ENCODE results near the gene FAM83E. TPM values are rescaled to one million over a fixed set of nuclear protein-coding genes. Genes with fewer than 3 reads are reported as not detected.

FAM83E gene
- total and polyA plus RNA-seq, 10 of the 15 experiments (the other 5 are each of a cell fraction or from before 2014, with no cell fraction given) = 0.14 to 2.5 (median 0.33) TPM; not detected in 4

DNA sequence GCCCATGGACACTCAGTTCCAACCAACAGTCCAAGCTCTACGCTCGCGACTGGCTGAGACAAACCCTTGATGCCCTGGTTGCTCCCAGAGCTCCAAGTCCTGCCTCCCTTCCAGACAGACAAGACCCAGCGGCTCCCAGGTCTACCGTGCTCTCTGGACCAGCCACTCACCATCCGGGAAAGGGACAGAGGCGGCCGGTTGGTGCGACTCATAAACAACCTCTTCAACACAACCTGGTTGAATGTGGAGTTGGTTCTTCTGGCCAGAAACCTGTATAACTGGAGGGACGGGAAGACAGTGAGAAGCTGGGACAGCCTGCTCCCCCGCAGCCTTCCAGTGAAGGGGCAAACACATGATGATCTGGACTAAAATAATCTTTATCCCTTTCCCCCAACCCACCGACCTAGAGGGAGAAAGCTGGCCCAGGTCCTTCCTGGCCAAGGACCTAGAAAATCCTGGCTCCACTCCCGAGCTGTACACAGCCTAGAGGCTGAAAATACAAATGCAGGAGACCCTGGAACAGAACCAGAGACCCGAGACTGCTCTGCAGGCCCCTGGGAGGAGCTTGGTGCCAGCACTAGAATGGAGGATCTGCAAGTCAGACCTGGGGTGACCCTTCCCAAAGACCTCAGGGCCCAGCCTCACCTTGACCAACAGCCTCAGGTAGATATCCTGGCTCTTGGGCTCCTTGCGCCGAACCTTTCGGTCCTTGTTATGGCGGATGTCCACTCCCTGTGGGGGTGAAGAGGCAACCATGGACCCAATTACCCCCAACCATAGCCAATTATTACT is 2.5 kb upstream of the FAM83E start (continued):
- no peak for TF ChIP-seq HDGF (IDR thresholded peaks at IDR 0.05)
- TF ChIP-seq SRF (IDR thresholded peaks at IDR 0.05; ENCODE audit: low read depth in 2 of 2, low read length in 2 of 2) = no peak
- TF ChIP-seq NR2C2 (IDR thresholded peaks at IDR 0.05; ENCODE audit: borderline replicate concordance, control insufficient read depth, insufficient read length, low read depth) = no peak

DNA sequence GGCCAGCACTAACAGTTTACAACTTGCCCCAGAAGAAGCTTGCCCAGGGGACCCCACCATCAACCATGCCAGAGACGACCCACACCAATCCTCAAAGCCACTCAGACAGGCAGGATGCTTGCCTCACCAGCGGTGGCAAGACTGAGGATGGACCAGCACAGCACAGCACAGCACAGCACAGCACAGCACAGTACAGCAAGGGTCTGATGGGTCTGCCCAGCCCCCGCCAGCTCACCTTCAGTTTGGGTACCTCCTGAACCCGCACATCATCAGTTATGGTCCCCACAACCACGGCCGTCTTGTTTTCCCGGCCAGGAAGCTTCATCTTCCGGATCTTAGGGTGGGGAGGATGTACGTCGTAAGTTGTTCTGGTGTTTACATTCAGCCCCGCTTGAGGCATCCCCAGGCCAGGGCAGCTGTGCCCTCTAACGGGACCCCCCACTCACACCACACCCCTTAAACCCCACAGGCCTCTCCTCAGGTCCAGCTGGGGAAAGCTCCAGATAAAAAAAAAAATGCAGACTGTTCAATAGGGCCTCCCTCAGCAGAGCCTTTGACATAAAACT is 1.7 kb upstream of the FAM83E start:
- Histone ChIP-seq H3K9me3 (replicated peaks; ENCODE audit: control insufficient read depth, insufficient read depth, low read length) (no peaks in the 10 kb centered on the region), H3K9ac (ENCODE audit: control insufficient read depth, insufficient read depth, low read length) (peak overlapping the region; percentile 99; the same call in 1 of the 2 replicates), H3K79me2 (ENCODE audit: control insufficient read depth, insufficient read depth, low read length) (peaks cover 46% of the 10 kb centered on the region), H3K27me3 (replicated peaks in 1 of 2; ENCODE audit: control insufficient read depth in 2 of 2, insufficient read depth in 2 of 2, low read length in 1 of 2) (no peaks in the 10 kb centered on the region), H3K27ac (ENCODE audit: control insufficient read depth, insufficient read depth) (no peak overlapping the region; the same call in 1 of the 2 replicates), H4K20me1 (ENCODE audit: control insufficient read depth, insufficient read depth) (peaks cover 15% of the 10 kb centered on the region), H3K4me2 (ENCODE audit: control insufficient read depth, insufficient read depth) (peak overlapping the region; percentile 88), H3K4me3 (peak overlapping the region; percentile 93; the same call in 1 of the 2 replicates), H3K36me3 (ENCODE audit: control insufficient read depth in 2 of 2, insufficient read depth in 2 of 2, low read length in 1 of 2) (peaks cover 25 to 32% of the 10 kb centered on the region in 2 experiments), H3K4me1 (ENCODE audit: control insufficient read depth, insufficient read depth, low read length) (peaks cover 14% of the 10 kb centered on the region), H2AFZ (ENCODE audit: control insufficient read depth, low read depth, low read length) (no peak overlapping the region)
- in situ Hi-C loops (cut with MboI) (no loop called here), intact Hi-C loops (cut with micrococcal nuclease; ENCODE audit: unreplicated experiment) (no loop called here)
- RAD21 ChIA-PET (ENCODE audit: unreplicated experiment) = no interaction called here
- WGBS (ENCODE audit: insufficient coverage, insufficient replicate concordance, low lambda C conversion rate, missing lambda C conversion rate) = 9% methylated on average over 12 of the region's 12 CpGs
- ATAC-seq = no peak
- POLR2A ChIA-PET = interaction anchor here (0.6 to 0.8 kb wide), 2 partner anchors 21 to 175 kb away, joined by 3 to 4 read pairs; partner anchors contain the start of gene DBP
- SMC1A ChIA-PET (ENCODE audit: uncharacterized antibody, unreplicated experiment) = interaction anchor here (1.1 to 1.7 kb wide), 2 partner anchors 17 to 111 kb away, joined by 3 read pairs; no protein-coding TSS in a partner anchor
- FAIRE-seq = no peak
- no peak for DNase-seq (ENCODE audit: low read depth, low spot score)
- BruUV-seq (replicated peaks) = no TSS peak
- CTCF ChIA-PET = interaction anchor here (1.8 kb wide), 2 partner anchors 16 to 225 kb away, joined by 5 to 6 read pairs; partner anchors contain the start of gene KDELR1
- no peak for TF ChIP-seq CREM (IDR thresholded peaks at IDR 0.05; ENCODE audit: low read depth)
- TF ChIP-seq NR2C1 (IDR thresholded peaks at IDR 0.05) = no peak
- peak; percentile 13; the same call in 1 of the 2 replicates for TF ChIP-seq POLR2AphosphoS5 (IDR thresholded peaks at IDR 0.05; ENCODE audit: low read length)
- no peak for TF ChIP-seq SIX5 (IDR thresholded peaks at IDR 0.05; ENCODE audit: low read depth, low read length, severe bottlenecking)

All from GM12878 (cell line).